ENCODE results near the gene TMEM244.
A peak's percentile ranks its signal among the peaks of the same experiment; 100 is the strongest.

The TMEM244 gene, protein sequence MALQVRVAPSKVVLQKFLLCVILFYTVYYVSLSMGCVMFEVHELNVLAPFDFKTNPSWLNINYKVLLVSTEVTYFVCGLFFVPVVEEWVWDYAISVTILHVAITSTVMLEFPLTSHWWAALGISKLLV

DNA sequence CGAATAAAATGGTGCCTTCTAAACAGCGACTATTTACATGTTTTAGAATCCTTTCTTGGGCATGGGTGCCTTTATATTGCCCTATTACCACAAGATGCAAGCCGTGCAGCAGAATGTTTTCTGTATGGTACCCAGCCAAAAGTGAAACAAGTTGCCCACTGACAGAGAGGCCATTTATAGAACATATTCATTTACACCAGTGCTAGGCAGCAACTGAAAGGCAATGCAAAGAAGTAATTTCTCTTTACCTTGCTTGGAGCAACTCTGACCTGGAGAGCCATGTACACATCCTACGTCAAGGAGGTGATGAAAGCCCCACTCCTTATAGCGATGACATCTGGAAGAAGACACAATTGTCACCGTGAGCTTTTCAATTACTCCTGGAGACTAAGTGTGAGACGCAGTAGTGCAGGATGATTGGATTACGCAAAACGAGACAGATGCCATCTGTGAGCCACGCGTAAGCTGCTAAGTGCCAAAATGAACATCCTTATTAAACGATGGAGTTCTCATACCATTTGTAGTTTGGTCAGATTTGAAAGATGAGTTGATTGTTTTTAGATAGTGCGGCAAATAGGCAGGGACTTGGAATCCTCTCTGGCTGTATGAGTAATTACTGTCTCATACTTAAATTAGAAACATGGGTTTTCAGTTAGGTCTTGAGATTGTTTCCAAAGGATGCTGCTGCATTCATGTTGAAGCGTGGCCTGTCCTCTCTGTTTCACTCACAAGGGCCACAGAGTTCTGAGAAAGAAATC lies at the start of gene TMEM244:
TMEM244 (minus strand) TSS at position 408 of the 758 bp plus-strand sequence; CDS start at position 281, 127 bp downstream.
- peak within 1 kb of the TSS; percentile 32 for H3K4me3 ChIP-seq (replicated peaks; ENCODE audit: low read depth, low read length)
- DNase-seq (ENCODE audit: extremely low read depth, low read depth) = no peak
- TF ChIP-seq, protein P1, sequence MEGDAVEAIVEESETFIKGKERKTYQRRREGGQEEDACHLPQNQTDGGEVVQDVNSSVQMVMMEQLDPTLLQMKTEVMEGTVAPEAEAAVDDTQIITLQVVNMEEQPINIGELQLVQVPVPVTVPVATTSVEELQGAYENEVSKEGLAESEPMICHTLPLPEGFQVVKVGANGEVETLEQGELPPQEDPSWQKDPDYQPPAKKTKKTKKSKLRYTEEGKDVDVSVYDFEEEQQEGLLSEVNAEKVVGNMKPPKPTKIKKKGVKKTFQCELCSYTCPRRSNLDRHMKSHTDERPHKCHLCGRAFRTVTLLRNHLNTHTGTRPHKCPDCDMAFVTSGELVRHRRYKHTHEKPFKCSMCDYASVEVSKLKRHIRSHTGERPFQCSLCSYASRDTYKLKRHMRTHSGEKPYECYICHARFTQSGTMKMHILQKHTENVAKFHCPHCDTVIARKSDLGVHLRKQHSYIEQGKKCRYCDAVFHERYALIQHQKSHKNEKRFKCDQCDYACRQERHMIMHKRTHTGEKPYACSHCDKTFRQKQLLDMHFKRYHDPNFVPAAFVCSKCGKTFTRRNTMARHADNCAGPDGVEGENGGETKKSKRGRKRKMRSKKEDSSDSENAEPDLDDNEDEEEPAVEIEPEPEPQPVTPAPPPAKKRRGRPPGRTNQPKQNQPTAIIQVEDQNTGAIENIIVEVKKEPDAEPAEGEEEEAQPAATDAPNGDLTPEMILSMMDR (IDR thresholded peaks at IDR 0.05; ENCODE audit: low read depth, low read length, missing control alignments) = no peak

DNA sequence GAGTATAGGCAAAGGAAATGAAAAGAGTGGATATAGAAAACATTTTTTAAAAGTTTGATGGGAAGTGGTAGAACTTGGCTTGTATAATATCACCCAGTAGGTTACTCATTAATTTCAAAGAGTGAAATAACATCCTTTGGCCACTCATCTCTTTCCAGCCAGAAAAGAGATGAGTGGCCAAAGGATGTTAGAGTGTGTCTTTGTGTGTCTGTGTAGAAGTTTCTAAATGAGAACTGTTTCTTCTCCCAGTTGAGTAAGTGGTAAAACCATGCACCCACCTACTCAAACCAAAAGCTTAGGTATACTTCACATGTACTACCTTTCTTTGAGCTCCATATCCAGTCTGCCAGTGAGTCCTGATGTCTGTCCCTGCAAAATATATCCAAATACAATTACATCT lies 47.7 kb upstream of the TMEM244 start:
- TF ChIP-seq, protein P1 (IDR thresholded peaks at IDR 0.05; ENCODE audit: low read depth, low read length, missing control alignments) = no peak
- no peak for DNase-seq (ENCODE audit: extremely low read depth, low read depth)
- no peak overlapping the region for H3K4me3 ChIP-seq (replicated peaks; ENCODE audit: low read depth, low read length)

DNA sequence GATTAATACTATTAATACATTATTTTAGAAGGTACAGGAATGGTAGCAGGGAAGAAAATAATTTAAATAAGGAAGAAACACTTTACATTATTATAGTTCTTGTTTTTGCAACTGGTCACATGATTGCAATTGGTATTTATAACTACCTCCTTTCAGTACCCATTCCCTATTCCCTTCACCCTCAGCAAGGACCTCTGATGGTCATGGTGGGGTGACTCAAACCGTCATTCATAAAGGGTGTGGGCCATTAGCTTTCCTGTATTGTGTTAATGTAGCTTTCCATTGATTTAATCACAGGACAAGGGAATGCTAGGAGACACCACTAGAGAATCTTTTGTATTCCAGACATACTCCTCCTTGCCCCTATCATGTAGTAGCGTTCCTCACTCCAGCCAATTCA lies 47.2 kb upstream of the TMEM244 start:
- TF ChIP-seq, protein P1 (IDR thresholded peaks at IDR 0.05; ENCODE audit: low read depth, low read length, missing control alignments) = no peak
- no peak for DNase-seq (ENCODE audit: extremely low read depth, low read depth)
- no peak overlapping the region for H3K4me3 ChIP-seq (replicated peaks; ENCODE audit: low read depth, low read length)

DNA sequence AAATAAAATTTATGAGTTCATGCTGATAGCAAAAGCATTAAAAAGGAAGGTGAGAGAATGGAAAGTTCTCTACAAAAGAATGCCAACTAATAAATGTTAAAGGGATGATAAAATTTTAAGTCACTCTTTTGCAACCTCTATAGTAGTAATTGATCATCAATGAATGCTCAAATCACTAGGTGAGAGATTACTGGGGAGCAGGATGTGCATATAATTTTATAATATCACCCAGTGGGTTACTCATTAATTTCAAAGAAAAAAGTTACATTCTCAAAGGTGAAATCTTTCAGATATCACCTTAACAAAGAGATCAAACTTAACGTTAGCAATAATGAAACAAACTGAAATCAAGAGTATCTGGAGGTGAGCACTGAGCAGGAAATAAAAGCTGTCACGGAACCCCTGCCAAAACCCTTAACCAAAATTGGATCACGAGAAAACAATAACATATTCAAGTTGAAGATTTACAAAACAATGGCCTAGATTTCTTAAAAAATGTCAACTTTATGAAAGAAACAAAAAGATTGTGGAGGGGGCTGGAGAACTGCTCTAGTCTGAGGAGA lies 45.5 kb upstream of the TMEM244 start:
- H3K4me3 ChIP-seq (replicated peaks; ENCODE audit: low read depth, low read length) = no peak overlapping the region
- TF ChIP-seq, protein P1 (IDR thresholded peaks at IDR 0.05; ENCODE audit: low read depth, low read length, missing control alignments) = no peak
- DNase-seq (ENCODE audit: extremely low read depth, low read depth) = no peak

DNA sequence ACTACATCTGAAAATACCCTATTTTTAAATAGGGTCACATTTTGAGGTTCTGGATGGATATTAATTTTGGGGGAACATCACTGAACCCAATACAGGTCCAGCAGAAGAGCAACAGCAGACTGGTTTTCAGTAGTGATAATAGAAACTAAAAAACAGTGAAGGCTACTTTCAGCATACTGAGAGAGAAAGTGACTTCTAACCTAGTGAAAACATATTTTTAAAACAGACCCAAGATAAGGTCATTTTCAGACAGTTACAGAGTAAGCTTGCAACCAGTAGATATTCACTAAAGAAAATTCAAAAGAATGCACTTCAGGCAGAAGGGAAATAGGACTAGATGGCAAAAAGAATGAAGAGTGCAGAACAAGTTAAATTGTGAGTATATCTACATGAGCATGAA lies 42.0 kb upstream of the TMEM244 start:
- DNase-seq (ENCODE audit: extremely low read depth, low read depth) = no peak
- TF ChIP-seq, protein P1 (IDR thresholded peaks at IDR 0.05; ENCODE audit: low read depth, low read length, missing control alignments) = no peak
- no peak overlapping the region for H3K4me3 ChIP-seq (replicated peaks; ENCODE audit: low read depth, low read length)

DNA sequence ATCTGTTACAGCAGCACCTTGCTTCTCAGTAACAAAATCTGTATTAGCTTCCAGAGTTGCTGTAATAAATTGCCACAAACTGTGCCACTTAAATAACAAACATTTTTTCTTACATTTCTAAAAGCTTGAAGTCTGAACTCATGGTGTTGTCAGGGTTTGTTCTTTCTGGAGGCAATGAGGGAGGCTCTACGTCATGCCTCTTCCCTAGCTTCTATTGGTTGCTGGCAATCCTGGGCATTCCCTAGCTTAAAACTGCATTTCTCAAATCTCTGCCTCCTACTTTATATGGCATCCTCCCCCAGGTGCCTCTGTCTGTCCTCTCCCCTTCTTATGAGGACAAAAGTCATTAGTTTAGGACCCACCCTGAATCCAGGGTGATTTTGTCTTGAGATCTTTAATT lies 41.6 kb upstream of the TMEM244 start:
- H3K4me3 ChIP-seq (replicated peaks; ENCODE audit: low read depth, low read length) = no peak overlapping the region
- TF ChIP-seq, protein P1 (IDR thresholded peaks at IDR 0.05; ENCODE audit: low read depth, low read length, missing control alignments) = no peak
- DNase-seq (ENCODE audit: extremely low read depth, low read depth) = no peak
